ENCODE measurements around the gene HMOX2. TPM values are rescaled to one million over a fixed set of nuclear protein-coding genes. Genes with fewer than 3 reads are reported as not detected.
A peak's percentile ranks its signal among the peaks of the same experiment; 100 is the strongest.

The HMOX2 gene
- polyA plus RNA-seq, 3 donors: 42.0 to 50.8 (median 42.4) TPM

GRCh38 chr16:4536391-4537106, 60.4 kb downstream of the HMOX2 start:
- no peak for DNase-seq (ENCODE audit: extremely low read depth in 1 of 11, low read depth in 9 of 11, low spot score in 4 of 11)

DNA sequence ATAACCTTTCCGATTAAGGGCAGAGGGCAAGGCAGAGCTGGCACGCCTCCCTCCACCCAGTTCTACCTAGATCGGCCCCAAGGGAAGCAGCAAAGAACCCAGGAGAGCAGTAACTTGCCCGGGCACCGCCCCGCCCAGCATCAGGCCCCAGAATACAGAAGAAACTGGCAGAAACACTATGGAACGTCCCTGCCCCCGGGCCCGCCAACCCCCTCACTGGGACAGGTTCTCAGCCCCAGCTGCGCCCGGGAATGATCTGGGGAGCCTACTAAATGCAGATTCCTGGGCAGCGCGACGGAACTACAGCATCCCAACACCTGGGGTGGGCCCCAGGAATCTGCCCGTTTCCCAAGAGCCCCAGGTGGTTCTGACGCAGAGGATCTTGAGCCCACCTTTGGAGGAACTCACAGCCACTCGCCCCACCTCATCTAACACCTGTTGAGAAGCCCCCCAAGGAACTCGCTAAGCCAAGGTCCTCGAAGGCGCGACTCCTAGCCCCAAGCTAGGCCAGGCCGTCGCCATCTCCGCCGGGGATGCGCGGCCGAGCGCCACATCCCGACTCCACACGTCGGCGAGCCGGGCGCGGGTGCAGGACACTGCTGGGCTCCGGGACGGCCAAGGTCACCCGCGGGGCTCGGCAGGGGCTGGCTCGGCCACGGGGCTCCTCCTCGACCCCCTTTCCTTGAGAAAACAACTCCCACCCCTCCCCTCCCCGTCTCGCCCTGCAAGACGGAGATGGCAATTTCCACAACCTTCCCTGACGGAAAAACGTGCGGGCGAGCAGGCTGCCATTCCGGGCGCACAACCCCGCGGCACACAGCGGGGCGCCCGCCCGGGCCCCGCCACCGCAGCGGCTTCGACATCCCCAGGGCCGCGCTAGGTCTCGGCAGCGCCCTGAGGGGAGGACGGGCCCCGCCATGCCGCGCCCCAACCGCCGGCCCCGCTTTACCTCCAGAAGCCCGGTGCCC, 61.5 kb downstream of the HMOX2 start:
- DNase-seq (ENCODE audit: extremely low read depth in 1 of 11, low read depth in 9 of 11, low spot score in 4 of 11): no peak

- peak; percentile 83 to 94 (median 90) for DNase-seq (ENCODE audit: extremely low read depth in 1 of 11, low read depth in 9 of 11, low spot score in 4 of 11)
These were observed 62.4 kb downstream of the HMOX2 start, which contains the start of gene CDIP1 for GRCh38 chr16:4538350-4539235. TSS of gene CDIP1 (minus strand) at chr16:4538773. CDS start at chr16:4514130, 24,643 bp downstream.

GRCh38 chr16:4539716-4540284, 63.6 kb downstream of the HMOX2 start:
- DNase-seq (ENCODE audit: extremely low read depth in 1 of 11, low read depth in 9 of 11, low spot score in 4 of 11): no peak

GRCh38 chr16:4544473-4544872, 68.3 kb downstream of the HMOX2 start:
- DNase-seq (ENCODE audit: extremely low read depth in 1 of 11, low read depth in 9 of 11, low spot score in 4 of 11): no peak

DNA sequence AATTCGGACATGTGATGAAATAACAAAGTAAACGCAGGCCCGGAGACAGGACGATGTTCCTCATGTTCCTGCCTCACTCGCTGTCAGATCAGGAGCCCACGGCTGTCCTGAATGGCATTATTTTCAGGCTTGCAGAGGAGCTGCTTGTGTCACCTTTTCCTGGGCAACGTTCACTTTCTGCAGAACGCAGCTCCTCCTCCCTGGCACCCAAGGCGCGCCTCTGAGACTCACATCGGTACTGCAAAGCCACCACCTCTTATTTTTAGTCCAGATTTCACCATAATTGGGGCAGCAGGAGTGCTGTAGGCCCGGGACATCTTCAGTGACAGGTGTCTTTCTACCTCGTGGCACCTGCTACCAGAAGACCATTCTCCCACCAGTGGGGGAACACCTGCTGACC, 71.9 kb downstream of the HMOX2 start:
- DNase-seq (ENCODE audit: extremely low read depth in 1 of 11, low read depth in 9 of 11, low spot score in 4 of 11): no peak

DNA sequence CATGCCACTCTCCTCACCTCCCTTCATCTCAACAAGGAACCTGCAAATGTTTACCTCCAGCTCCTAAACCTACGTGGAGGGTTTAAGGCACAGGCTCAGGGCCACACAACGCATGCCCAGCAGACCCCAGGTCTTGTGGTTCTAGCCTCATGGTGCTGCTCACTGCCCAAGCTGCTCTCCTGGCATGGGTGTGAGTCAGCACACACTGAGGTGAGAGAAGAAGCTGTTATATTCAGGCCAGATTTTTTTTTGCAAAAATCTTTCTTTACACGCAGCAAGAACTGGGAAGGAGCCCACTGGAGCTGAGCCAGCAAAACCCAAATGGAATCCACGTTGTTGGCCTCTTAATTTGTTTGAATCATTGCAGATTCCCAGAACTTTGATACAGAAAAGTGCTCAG, 74.4 kb downstream of the HMOX2 start:
- no peak for DNase-seq (ENCODE audit: extremely low read depth in 1 of 11, low read depth in 9 of 11, low spot score in 4 of 11)

DNA sequence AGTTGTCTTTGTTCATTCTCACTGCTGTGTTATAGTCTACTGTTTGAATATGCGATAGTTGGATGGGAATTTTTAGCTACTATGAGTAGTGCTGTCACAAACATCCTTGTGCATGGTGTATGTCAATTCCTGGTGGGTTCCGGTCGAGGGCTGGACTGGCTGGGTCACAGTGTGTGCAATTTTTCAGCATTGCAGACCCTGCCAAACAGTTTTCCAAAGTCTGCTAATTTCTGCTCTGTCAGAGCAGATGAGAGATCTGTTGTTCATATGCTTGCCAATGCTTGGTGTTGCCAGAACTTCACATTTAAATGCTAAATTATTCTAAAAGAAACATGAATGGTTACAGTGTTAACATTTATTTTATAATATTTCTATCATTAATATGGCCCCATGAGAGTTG, 76.3 kb downstream of the HMOX2 start:
- DNase-seq (ENCODE audit: extremely low read depth in 1 of 11, low read depth in 9 of 11, low spot score in 4 of 11): no peak

- DNase-seq (ENCODE audit: extremely low read depth in 1 of 11, low read depth in 9 of 11, low spot score in 4 of 11): no peak
These were observed 79.9 kb downstream of the HMOX2 start, which contains the start of gene C16orf96 for GRCh38 chr16:4556112-4556511. TSS of gene C16orf96 (plus strand) at chr16:4556340. CDS start at chr16:4556490, 150 bp downstream.

DNA sequence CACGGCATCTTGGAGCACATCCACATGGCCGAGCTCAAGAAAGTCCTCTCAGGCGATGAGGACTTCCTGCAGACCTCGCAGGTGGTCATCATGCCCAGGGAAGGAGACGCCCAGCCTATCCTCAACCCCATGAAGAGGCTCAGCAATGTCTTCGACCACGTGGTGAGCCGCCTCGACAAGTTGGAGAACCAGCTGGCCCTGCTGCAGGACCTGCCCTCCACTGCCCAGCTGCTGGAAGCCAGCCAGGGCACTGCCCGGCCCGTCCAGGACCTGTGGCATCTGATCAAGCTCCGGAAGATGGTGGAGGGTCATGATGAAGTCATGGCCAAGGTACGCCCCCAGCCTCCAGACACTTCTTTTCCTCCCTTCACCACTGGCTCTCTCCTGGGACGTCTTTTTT, 80.4 kb downstream of the HMOX2 start:
- DNase-seq (ENCODE audit: extremely low read depth in 1 of 11, low read depth in 9 of 11, low spot score in 4 of 11): no peak

- no peak for DNase-seq (ENCODE audit: extremely low read depth in 1 of 11, low read depth in 9 of 11, low spot score in 4 of 11)
These were observed 81.8 kb downstream of the HMOX2 start for GRCh38 chr16:4557973-4558372.

Other genes starting within 250 kb of the HMOX2 start
- gene SRL, start 234.3 kb upstream of the HMOX2 start, polyA plus RNA-seq (ENCODE audit: insufficient read length in 3 of 3): 1 to 10 TPM in 1 of 3 donors, under 1 TPM in 2; 0.76 to 1.4 (median 0.98) TPM
- gene TFAP4, start 203.4 kb upstream of the HMOX2 start, polyA plus RNA-seq (ENCODE audit: insufficient read length in 3 of 3): 10 to 100 TPM; 23.5 to 25.6 (median 25.4) TPM
- gene GLIS2, start 160.3 kb upstream of the HMOX2 start, polyA plus RNA-seq (ENCODE audit: insufficient read length in 3 of 3): 10 to 100 TPM; 29.1 to 51.0 (median 46.0) TPM
- gene PAM16, start 125.1 kb upstream of the HMOX2 start, polyA plus RNA-seq (ENCODE audit: insufficient read length in 3 of 3): 10 to 100 TPM; 17.0 to 35.2 (median 27.2) TPM
- gene VASN, start 104.5 kb upstream of the HMOX2 start, polyA plus RNA-seq (ENCODE audit: insufficient read length in 3 of 3): 10 to 100 TPM; 30.0 to 64.1 (median 57.5) TPM
- gene CORO7, start 59.8 kb upstream of the HMOX2 start, polyA plus RNA-seq (ENCODE audit: insufficient read length in 3 of 3): 10 to 100 TPM; 14.7 to 26.7 (median 21.5) TPM
- gene DNAJA3, start 50.5 kb upstream of the HMOX2 start, polyA plus RNA-seq (ENCODE audit: insufficient read length in 3 of 3): 10 to 100 TPM; 38.4 to 47.0 (median 40.4) TPM
- gene NMRAL1, start 1.8 kb upstream of the HMOX2 start, polyA plus RNA-seq (ENCODE audit: insufficient read length in 3 of 3): 10 to 100 TPM; 32.3 to 54.2 (median 43.5) TPM
- 10 to 100 TPM; 27.9 to 33.2 (median 31.3) TPM for gene CDIP1, start 62.4 kb downstream of the HMOX2 start, polyA plus RNA-seq (ENCODE audit: insufficient read length in 3 of 3)
- gene C16orf96, start 79.9 kb downstream of the HMOX2 start, polyA plus RNA-seq (ENCODE audit: insufficient read length in 3 of 3): under 1 TPM; 0.16 to 0.27 (median 0.24) TPM
- gene UBALD1, start 138.5 kb downstream of the HMOX2 start, polyA plus RNA-seq (ENCODE audit: insufficient read length in 3 of 3): 10 to 100 TPM; 11.6 to 31.8 (median 23.5) TPM
- gene MGRN1, start 148.4 kb downstream of the HMOX2 start, polyA plus RNA-seq (ENCODE audit: insufficient read length in 3 of 3): 10 to 100 TPM; 42.5 to 68.9 (median 51.9) TPM
- gene NUDT16L1, start 217.2 kb downstream of the HMOX2 start, polyA plus RNA-seq (ENCODE audit: insufficient read length in 3 of 3): 10 to 100 TPM; 33.9 to 53.0 (median 43.9) TPM